HG03103 (cell line): Measurements from ENCODE around the gene TSC22D2.
A peak's percentile ranks its signal among the peaks of the same experiment; 100 is the strongest.

Source experiments
- ATAC-seq: cut with Tn5 transposase; IDR thresholded peaks from one replicate; pipeline ENCODE4 v1.9.1; 2021; ENCODE audit warnings: low read depth; ENCODE audit not compliant: unreplicated experiment

TSC22D2 gene

DNA sequence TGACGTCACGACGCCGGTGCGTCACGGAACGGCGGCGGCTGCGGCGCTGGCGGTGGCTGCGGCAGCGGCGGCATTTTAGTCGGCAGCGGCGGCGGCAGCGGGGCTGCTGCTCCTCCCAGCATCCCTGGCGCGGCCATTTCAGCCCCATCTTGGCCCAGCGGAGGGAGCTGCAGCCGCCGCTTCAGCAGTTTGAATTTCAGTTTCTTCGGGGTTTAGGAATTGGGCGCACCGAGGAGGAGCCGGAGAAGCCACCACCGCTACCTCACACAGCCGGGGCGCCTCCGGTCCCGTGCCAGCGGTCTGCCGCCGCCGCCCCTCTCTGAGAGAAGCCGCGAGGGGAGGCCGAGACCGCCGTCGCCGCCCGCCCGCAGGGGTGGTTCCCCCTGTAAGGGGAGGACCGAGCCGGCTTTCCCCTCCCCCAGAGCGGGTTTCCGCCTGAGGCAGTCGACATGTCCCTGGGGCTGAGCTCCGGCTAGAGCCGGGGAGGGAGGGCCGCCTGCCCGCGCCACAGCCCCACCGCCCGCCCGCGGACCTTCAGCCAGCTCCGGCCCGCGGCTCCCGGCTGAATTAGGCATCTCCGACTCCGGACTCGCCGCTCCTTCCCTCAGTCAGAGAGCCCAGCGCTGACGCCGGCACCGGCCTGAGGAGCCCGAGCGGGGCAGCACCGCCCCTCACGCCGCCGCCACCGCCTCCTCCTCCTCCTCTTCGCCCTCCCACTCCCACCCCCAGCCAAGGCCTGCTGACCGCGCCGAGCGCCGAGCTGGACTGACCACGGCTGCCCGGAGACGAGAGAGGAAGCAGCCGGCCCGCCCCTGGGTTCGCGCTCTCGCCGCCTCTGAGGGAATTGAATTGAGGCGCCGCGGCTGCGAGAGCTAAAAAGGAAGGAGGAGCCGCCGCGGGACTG lies at the start of gene TSC22D2:
TSS of gene TSC22D2 (plus strand) at position 78 of the 904 bp plus-strand sequence. CDS start 1,053 bp downstream, outside the sequence.
- peak; percentile 51 for ATAC-seq

DNA sequence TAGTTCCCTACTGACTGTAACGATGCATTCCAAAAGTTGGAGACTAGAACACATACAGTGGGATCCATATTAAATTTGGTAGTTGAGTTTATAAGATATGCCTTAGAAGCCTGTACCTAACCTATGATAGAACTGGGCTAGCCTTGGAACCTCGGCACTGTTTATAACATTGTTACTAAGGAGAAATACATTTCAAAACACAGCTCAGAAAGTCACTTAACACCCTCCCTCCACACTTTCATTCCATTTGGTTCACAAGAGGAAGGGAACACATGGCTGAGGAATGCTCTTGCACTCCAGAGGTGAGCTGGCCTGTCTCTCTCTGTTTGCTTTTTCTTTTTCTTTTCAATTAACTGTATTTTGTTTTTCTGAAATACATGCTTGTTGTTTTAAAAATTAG lies 48.7 kb upstream of the TSC22D2 start:
- ATAC-seq = no peak

DNA sequence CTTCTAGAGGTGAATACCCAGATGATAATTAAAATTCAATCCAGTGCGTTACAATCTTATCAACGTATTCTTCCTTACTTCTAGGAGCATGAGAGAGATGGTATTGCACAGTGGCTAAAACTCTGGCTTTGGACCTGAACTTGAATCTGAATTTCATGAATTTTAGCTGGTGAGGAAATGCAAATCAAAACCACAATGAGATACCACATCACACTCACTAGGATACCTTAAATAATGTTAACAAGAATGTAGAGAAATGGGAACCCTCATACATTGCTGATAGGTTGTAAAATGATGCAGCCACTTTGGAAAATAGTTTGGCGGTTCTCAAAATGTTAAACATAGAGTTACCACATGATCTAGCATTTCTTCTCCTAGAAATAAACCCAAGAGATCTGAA lies 47.1 kb upstream of the TSC22D2 start:
- ATAC-seq = no peak

DNA sequence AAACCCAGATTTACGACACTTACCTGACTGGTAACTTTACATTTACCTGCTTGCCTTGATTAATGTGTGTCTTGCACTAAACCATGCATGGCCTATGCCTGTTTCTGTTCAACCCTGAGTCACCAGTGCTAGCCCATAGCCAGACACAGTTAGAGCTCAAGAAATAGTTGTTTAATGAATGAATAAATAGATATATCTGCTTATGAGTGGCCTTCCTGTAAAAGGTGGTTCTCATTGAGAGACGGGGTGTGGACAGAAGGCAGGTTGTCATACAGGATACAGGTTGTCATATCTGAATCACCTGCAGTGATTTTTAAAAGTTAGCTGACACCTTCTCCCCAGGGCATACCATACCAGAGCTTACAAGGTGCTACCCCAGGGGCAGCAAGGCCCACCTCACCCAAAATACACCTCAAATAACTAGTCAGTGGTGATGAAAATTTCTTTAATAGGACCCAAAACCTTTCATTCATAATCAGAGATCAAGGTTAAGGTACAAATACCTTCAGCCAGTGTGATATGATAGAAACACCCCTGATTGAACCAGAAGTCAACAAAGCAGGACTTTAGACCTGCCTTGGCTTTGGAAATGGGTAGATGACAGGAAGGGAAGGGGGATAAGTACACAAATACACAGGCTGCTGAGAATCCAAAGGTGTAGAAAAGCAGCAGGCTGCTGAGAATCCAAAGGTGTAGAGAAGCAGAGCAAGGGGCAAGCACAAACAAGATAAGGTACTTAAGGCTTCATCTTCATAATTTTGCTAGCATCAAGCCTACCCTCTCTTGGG lies 45.4 kb upstream of the TSC22D2 start:
- no peak for ATAC-seq

DNA sequence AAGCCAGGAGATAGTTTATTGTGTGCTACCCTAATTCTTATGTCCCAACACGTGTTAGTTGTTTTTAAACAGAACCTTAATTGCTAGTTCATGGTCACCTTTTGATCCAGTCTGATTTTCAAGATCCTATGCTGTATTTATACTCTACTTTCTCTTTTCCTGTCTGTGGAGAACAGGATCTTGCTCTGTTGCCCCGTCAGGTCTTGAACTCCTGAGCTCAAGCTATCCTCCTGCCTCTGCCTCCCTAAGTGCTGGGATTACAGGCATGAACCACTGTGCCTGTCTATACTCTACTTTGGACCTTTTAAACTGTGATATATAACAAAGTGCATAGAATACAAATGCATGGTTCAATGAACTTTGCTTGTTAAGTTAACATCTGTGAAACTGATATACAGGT lies 44.7 kb upstream of the TSC22D2 start:
- no peak for ATAC-seq

DNA sequence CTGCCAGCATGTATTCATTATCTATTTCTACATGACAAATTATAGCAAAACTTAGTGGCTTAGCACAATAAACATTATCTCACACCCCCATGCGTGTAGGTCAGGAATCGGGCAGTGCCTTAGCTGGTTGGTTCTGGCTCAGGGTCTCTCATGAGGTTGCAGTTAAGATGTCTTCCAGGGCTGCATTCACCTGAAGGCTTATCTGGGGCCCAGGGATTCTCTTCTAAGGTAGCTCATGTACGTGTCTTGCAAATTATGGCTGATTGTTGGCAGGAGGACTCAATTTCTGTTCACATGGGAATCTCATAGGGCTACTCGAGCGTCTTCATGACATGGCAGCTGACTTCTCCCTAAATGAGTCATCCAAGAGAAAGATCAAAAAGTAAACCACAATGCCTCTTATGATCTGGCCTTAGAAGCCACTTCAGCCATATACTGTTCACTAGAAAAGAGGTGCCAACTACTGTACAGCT lies 42.9 kb upstream of the TSC22D2 start:
- peak; percentile 70 for ATAC-seq

DNA sequence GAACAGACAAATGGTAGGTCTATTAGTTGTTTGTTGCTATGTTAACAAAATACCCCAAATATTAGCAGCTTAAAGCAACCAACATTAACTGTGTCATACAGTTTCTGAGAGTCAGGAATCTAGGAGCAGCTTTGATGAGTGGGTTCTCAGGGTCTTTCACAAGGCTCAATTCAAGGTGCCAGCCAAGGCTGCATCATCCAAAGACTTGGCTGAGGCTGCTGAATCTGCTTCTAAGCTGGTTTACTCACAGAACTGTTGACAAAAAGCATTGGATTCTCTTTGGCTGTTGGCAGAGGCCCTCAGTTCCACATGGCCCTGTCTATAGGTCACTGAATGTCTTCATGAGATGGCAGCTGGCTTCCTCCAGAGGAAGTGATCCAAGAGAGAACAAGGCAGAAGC lies 40.3 kb upstream of the TSC22D2 start:
- no peak for ATAC-seq

DNA sequence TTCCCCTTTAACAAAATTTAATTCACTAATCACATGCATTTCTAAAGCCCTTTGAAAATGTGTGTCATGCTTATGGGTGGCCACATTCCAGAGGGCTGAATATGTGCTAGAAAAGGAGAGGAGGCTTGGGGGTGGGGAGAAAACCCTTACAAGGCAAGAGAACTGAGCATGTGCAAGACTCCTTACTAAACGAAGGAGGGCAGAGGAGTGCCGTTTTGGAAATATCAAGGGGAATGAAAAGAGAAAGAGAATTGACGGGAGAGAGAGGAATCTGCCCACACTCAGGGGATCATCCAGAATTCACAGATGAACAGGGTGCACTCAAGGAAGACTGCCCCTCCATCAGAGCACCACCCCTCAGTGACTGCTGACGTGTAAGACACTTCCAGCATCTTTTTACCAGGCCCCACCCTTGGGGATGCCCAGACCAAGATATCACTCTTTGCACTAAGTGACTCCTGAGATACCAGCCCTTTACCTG lies 37.9 kb upstream of the TSC22D2 start:
- ATAC-seq = no peak

DNA sequence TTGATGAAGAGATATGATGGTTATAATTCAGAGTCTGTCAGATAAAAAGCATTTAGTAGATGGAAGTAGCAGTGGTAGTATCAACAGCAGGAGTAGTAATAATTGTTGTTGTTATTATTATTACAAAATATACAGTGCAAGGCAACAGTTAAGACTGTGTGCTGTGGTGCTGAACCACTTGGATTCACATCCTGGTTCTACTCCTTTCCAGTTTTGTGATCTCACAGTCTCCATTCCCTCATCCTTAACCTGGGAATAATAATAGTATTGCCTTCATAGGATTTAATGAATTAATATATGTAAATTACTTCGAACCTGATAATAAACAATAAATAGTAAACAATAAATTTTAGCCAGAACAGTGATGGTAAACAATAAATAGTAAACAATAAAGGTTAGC lies 37.1 kb upstream of the TSC22D2 start:
- ATAC-seq = no peak

DNA sequence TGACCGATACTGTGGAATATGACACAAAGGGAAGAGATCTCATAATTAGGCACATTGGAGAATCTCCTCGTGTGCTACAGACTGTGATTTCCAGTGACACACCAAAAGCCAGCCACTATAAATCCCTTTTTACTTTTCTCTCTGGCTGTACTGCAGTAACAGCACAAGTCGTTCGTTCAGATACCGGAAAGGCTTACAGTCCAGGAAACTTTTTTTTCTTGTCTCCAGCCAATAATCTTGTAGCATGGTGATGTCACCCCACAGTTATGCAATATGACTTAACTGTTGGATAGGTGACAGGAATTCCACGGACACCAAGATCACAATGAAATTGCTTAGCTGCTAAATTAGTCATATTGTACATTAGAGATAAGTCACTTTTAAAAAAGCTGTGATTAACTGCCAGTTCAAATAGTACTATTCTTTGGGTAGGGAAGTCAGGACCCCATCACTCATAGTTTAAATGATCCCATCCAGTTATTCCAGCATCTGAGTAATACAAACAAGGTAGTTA lies 36.3 kb upstream of the TSC22D2 start:
- ATAC-seq = no peak

DNA sequence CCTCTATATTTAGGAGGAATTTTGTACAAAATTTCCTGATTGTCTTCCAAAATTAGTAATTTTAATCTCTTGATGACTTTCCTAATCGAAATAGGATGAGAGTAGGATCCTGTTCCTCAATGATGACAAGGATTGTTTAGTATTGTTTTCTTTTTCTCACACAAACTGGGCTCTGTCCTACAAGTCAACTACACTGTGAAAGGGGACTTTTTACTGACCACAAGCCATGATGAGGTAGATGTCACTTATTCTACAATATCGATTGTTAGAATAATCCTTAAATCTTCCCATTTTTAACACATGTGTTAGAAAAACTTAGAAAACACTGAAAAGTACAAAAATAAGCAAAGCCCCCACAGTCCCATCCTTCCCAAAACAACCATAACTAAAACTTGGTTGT lies 35.8 kb upstream of the TSC22D2 start:
- no peak for ATAC-seq

DNA sequence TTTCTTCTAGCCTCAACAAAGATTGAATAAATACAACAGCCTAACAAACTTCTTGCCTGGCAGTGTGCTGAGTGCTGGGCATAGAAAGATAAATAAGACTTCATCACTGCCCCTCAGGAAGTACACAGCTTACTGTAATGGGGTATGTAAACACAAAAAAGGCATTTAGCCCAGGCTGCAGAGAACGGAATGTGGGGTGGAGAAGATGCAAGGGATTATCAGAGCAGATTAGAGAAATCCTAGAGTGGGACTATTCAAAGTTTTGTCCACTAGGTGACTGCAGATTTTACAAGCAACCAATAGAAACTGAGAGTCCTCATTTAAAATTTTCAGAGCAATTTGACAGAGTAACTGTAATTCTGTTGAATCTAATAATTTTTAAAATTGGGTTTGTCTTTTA lies 35.4 kb upstream of the TSC22D2 start:
- no peak for ATAC-seq

DNA sequence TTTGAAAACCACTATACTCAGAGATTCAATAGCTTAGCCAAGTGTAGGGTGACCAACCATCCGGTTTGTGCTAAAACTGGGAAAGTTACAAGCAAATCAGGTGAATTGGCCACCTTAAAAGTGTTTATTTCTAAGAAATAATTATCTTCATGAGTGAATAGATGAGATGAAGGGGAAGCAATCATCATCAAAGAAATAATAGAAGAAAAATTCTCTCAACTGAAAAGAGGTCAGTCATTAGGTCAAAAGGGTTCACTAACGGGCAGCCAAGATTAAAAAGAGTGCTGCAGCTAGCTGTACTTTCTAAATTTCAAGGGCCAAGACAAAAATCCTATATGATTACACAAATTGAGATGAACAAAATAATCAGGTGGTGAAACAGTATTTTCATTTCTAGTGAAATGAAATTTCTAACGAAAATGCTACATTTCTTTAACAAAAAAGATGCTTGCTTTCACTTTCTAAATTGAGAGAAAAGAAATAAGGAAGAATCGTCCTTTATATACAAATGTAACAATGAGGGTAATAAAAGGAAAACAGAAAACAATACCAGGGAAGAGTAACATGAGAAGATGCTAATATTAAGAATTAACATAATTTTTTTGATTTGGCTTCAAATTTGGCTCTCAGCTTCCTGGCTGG lies 34.7 kb upstream of the TSC22D2 start:
- ATAC-seq = no peak

DNA sequence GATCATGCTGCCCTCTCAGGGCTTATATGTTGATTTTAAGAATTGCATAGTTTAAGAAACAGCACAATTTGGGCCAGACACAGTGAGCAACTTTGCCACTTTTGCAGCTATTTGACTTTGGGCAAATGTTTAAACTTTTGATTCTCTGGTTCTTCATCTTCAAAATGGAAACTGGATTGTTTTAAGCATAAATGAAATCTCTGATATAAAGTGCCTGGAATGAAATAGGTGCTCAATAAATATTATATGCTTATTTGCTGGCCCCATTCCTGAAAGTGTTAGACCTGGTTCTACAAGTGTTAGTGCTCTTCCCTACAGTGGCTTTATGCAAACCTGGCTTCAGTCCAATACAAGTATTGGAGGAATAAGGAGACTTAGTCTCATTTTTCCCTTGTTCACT lies 33.1 kb upstream of the TSC22D2 start:
- no peak for ATAC-seq

DNA sequence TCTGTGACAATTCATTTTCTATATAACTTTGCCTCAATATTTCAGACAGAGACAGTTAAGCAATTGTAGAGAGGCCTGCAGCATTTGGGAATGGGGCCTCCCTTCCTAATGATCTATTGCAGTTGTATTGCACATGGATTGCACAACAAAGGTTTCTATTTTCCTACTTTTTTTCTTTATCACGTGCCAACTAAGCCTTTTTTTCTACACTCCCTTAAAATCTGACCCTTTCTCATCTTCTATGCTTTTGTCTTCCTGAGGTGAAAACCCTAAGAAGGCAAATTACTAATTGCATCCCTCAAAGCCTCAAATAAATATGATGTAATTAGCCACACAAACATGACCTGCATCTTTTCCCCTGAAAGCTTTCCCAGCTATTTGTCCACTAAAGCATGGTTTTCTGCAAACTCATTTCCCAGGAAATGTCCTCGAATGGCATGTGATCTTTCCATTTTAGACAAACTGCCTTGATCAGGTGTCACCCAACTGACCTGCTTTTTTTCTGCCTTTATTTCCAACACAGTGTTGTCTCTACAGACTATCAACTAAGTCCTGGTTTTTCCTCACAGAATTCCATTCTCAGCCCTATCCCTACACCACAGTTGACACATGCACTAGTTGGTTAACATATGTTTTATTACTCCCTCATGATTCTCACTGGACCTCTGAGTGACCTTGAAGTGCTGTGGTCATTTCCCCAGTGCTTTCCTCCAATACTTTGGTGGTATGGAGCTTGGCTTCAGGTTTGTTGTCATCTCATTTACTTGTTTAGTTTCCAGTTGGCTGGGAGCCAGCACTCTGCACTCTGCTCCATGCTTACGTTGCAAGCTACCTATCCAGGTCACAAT lies 31.9 kb upstream of the TSC22D2 start:
- ATAC-seq = no peak

DNA sequence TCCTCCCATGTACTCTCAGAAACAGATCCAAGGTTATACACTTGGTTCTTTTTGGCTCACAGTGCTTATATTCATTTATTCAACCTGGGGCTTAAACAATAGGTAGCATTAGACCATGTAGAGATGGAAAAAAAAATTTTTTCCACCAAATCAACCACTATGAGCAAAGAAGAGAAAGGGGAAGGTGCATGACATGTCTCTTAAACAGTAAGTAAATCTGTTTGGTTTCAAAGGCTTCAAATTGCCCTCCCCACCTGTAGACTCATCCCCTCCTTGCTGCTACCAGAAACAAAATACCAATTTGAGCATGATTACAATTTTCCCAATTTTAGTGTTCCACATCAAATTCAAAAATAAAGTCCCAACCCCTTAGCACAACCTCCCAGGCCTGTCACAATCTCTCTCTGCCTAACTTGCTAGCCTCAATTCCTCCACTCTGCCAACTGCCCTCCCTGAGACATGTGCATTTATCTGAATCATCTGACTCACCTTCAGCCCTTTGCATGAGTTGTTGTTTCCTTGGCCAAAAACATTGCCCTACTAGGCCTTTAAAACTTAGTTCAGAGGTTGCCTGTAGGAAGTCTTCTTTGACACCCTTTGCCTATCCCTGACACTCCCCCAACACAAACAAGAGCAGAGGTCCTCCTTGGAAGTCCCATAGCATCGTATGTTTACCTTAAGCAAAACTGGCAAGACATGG lies 30.3 kb upstream of the TSC22D2 start:
- ATAC-seq = no peak

DNA sequence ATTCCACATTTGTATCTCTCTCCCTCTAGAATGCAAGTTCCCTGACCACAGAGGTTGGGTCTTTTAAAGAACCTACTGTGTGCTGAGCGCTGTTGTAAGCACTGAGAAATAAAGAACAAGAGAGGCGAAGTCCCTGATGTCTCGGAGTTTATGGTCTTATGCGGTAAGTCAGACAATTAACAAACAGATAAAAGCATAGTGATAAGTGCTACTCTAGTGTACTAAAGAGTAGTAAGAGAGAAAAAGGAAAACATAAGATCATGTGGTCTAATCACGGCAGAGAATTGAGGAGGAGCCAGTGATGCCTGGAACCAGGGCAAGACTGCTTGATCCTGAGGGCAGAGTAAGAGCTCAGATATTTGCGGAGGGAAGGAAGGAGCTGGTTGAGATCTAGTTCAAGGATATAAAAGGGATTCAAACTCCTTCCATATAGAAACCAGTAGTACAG lies 29.8 kb upstream of the TSC22D2 start:
- no peak for ATAC-seq

DNA sequence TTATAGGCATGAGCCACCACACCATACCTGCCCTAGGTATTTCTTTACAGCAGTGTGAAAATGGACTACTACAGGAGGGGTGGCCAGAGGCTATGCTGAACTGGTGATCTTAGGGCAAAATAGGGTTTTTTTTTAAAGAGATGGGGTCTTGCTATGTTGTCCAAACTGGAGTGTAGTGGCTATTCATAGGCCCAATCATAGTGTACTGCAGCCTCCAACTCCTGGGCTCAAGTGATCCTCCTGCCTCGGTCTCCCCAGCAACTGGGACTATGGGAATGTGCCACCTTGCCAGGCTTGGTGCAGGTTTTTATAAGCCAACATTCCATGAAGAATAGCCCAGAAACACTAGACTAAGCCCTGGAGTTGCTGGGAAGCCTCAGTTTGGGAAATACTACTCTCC lies 28.6 kb upstream of the TSC22D2 start:
- no peak for ATAC-seq
